ENCODE data around the gene RIMBP2.
"Not testable (repeated sequence)": the region's sequence is repeated elsewhere in the genome, so short reads cannot be mapped to it uniquely, and the experiment has no call there.

The RIMBP2 gene

DNA sequence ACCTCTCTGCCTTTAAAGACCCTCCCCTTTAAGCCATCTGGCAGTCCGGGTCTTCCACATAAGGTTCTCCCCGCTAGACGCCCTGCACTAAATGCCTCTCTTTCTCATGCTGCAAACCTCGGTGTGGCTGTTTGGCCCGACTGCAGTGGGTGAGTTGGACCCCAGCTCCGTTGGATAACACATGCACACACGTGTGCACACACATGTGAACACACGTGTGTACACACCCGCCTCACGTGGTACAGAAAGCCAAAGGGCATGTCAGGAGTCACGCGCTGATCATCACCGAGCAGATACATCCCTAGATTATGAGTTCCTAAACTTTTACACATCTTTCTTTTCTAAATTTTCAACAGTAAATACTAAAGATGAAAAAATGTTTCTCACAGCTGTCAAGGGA is 68.3 kb downstream of the RIMBP2 start:
- no peak for DNase-seq
- in situ Hi-C loops (cut with MboI; ENCODE audit: low pct_unique_long_range_greater_than_20kb, low sequenced_read_pairs): no loop called here

DNA sequence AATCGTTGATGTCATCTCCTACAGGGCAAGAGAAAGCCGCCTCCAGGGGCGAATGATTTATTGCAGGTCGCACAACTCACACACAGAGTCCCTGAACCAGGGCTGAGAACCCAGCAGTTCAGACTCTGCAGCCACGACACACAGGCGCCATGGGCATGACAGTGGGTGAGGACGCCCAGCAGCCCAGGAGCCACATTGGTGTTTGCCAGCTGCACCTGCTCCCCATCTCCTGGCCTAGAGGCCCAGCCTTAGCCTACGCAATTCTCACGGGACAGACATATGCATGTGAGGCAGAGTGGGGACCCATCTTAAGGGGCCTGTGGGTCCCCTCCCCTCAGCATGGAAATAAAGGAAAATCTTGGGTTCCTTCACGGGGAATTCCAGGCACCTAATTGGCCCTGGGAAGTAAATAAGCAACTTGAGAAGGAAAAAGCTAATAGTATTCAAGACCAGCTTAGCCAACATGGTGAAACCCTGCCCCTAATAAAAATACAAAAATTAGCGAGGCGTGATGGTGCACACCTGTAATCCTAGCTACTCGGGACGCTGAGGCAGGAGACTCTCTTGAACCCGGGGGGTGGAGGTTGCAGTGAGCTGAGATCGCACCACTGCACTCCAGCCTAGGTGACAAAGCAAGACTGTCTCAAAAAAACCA is 69.3 kb downstream of the RIMBP2 start:
- no peak for DNase-seq
- in situ Hi-C loops (cut with MboI; ENCODE audit: low pct_unique_long_range_greater_than_20kb, low sequenced_read_pairs): no loop called here

DNA sequence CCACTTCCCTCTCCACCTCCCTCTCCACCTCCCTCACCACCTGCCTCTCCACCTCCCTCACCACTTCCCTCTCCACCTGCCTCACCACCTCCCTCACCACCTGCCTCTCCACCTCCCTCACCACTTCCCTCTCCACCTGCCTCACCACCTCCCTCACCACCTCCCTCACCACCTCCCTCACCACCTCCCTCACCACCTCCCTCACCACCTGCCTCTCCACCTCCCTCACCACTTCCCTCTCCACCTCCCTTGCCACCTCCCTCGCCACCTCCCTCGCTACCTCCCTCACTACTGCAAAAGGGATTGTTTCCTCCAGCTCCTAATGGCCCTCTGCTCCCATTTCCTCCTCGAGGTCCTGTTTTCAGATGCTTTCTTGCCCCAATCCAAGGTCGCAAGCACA is 69.9 kb downstream of the RIMBP2 start:
- in situ Hi-C loops (cut with MboI; ENCODE audit: low pct_unique_long_range_greater_than_20kb, low sequenced_read_pairs); DNase-seq: not testable (repeated sequence)

DNA sequence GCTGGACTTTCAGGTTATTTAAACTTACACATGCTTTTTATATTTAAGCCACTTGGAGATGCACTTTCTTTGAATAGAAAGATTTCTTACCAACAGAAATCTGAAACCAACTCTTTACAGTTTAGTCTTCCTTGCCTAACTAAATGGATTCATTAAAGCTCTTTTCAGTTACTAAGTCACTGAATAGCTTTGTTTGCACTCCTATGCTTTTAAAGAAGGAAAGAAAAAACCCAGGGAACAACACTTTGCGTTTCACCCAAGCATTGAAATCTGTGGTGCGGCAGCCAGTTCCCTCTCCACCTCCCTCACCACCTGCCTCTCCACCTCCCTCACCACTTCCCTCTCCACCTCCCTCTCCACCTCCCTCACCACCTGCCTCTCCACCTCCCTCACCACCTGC is 70.3 kb downstream of the RIMBP2 start:
- in situ Hi-C loops (cut with MboI; ENCODE audit: low pct_unique_long_range_greater_than_20kb, low sequenced_read_pairs): no loop called here
- no peak for DNase-seq

- in situ Hi-C loops (cut with MboI; ENCODE audit: low pct_unique_long_range_greater_than_20kb, low sequenced_read_pairs): no loop called here
- DNase-seq: no peak
These were observed 71.5 kb downstream of the RIMBP2 start for GRCh38 chr12:130644566-130644965.

DNA sequence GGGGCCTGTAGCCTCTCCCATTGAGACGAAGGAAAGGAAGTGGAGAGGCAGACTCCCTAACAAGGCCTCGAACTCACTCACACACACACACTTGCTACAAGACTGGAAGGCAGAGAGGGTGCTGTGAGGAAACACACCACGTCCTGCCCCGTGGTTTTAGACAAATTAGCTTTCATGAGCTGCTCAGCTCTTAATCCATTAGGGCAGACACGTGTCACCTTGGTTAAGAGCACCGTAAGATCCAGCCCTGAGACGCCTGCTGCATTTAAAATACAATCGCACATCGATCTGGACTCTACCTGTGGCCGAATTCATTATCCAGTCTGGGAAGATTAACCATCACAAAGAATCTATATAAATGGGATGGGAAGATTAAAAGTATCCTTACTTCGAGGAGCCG is 72.0 kb downstream of the RIMBP2 start:
- in situ Hi-C loops (cut with MboI; ENCODE audit: low pct_unique_long_range_greater_than_20kb, low sequenced_read_pairs): no loop called here
- no peak for DNase-seq

DNA sequence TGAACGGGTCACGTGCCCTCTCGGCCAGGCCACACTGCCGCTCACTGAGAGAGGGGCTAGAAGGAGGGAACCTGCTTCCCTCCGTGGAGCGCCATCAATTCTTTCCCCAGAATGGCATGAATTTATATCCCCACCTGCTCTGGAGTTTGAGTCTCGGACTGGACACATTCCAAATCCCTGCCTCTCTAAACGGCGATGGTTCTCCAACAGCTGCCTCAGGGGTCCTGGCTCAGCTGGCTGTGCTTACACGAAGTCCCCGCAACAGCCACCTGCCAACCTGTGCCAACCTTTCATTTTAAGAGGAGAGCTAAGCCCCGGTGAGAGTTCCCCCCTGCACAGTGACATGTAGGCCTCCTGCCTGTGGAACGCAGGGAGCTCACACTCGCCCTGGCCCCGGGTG is 73.2 kb downstream of the RIMBP2 start:
- no peak for DNase-seq
- in situ Hi-C loops (cut with MboI; ENCODE audit: low pct_unique_long_range_greater_than_20kb, low sequenced_read_pairs): no loop called here

DNA sequence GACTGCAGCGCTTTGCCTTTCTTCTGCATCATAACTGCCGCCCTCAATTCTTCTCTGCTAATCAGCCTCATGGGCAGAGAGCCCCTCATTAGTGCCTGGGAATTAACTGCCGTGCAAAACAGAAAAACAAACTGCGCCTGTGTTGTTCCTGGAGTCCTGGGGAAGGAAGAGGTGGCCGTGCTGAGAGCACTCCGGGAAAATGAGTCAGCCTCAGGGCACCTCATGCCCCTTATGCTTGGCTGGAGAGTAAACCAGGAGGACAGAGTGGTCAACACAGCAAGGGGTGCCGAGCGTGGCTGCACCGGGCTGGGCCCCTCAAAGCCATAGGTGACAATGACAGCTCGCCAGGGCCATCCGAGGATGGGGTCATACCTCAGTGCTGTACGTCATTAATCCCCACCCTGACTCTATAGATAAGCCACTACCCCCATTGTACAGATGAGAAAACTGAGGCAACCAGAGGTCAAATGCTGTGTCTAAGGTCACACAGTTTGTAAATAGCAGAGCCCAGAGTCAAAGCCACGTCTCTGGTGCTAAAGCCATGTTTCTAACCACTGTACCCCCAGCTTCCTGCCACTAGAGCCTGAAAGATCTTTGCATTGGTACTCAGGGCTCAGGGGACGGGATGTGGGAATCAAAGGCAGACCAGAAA is 74.4 kb downstream of the RIMBP2 start:
- in situ Hi-C loops (cut with MboI; ENCODE audit: low pct_unique_long_range_greater_than_20kb, low sequenced_read_pairs): no loop called here
- no peak for DNase-seq

DNA sequence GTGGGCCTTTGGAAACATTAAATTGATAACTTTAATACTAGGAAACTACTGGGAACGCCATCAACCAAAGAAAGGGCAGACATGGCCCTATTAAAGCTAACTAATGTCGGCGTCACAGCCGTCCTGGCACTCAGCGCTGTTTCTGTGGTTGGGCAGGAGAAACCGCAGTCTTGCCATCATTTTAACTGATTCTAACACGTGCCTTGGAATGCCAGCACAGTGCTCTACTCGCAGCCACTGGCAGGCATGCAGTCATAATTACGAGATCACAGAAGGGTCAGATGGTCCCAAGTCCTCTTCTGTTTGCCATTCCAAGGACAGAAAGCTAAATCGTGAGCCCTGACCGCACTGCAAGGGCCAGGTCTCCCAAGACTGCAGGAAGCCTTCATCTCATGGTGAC is 75.2 kb downstream of the RIMBP2 start:
- in situ Hi-C loops (cut with MboI; ENCODE audit: low pct_unique_long_range_greater_than_20kb, low sequenced_read_pairs): no loop called here
- DNase-seq: no peak

DNA sequence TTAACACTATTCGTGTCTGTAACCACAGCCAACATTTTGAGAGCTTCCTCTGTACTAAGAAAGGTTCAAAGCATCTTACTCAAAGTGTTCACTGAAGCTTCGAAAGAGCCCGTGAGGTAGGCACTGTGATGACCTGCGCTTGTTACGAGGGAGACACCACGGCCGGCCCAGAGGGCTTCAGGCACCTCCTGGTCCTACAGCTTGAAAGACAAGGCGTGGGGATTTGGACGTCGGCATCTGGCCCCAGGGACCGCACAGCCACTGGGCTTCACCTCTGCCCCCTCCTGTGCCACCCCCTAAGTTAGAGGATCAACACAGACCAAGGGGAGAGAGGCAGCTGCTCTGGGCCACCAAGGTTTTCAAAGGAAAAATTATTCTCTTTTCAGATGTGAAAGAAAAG is 75.6 kb downstream of the RIMBP2 start:
- in situ Hi-C loops (cut with MboI; ENCODE audit: low pct_unique_long_range_greater_than_20kb, low sequenced_read_pairs): no loop called here
- no peak for DNase-seq

DNA sequence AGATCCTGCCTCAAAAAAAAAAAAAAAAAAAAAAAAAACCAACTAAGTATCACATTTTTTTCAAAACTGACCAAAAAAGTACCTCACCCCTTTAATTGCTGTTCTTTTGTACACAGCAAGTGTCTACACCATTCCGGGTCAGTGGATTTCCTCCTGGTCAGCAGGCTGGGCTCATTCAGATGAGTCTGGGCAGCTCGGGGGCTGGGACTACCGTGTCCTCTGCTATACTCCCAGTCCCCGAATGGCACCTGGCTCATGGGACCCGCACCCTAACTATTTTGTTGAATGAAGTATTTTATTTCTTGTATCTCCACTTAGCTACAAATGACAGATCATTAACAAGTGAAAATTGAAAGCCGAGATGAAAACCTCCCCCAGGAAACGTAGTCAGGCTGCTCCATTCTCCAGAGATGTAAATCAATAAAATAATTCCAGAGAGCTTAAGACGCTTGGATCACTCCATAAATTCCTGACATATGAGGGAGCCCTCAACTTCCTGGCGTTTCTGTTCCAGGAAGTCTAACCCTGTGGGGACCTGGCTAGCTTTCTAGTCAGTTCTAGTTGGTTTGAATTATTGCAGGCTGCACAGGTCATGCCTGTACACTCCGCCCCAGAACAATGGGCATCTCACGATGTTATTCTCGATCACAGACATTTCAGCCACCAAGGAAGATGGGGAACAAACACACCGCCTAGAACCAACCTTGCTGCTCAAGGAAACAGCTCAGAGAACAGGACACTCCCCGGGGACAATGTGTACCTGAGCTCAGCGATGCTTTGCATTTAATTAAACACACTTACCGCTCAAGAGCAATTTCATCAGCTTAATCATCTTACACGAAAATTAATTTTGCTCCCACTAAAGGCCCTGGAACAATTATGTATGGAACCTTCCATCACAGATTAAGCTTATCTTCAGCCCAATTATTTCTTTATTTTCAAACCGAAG is 76.3 kb downstream of the RIMBP2 start:
- in situ Hi-C loops (cut with MboI; ENCODE audit: low pct_unique_long_range_greater_than_20kb, low sequenced_read_pairs): no loop called here
- no peak for DNase-seq

- in situ Hi-C loops (cut with MboI; ENCODE audit: low pct_unique_long_range_greater_than_20kb, low sequenced_read_pairs): no loop called here
- no peak for DNase-seq
These were observed 79.7 kb downstream of the RIMBP2 start for GRCh38 chr12:130636370-130636769.

- no peak for DNase-seq
- in situ Hi-C loops (cut with MboI; ENCODE audit: low pct_unique_long_range_greater_than_20kb, low sequenced_read_pairs): no loop called here
These were observed 81.2 kb downstream of the RIMBP2 start for GRCh38 chr12:130634866-130635265.

DNA sequence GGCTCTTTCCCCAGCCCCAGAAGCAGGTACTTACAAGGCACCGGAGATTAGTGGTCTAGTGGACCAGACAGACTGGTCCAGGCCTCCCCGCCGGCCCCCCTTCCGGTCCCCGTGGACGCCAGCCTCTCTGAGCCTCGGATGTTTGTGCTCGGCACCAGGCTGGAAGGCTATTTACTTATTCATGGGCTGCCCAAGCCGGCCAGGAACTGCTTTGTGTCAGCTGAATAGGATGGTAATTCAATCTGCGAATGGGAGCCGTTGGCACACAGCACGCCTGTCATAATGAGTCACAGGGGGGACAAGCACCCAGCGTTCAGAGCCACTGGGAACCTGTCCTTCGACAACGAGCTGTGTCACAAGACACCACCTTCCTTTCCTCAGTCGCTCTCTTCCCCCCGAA is 82.3 kb downstream of the RIMBP2 start:
- DNase-seq: no peak
- in situ Hi-C loops (cut with MboI; ENCODE audit: low pct_unique_long_range_greater_than_20kb, low sequenced_read_pairs): no loop called here

- no peak for DNase-seq
- in situ Hi-C loops (cut with MboI; ENCODE audit: low pct_unique_long_range_greater_than_20kb, low sequenced_read_pairs): no loop called here
These were observed 83.5 kb downstream of the RIMBP2 start for GRCh38 chr12:130632642-130633041.

- DNase-seq: no peak
- in situ Hi-C loops (cut with MboI; ENCODE audit: low pct_unique_long_range_greater_than_20kb, low sequenced_read_pairs): no loop called here
These were observed 87.8 kb downstream of the RIMBP2 start for GRCh38 chr12:130628304-130628703.

- no peak for DNase-seq
- in situ Hi-C loops (cut with MboI; ENCODE audit: low pct_unique_long_range_greater_than_20kb, low sequenced_read_pairs): no loop called here
These were observed 88.9 kb downstream of the RIMBP2 start for GRCh38 chr12:130627175-130627574.

DNA sequence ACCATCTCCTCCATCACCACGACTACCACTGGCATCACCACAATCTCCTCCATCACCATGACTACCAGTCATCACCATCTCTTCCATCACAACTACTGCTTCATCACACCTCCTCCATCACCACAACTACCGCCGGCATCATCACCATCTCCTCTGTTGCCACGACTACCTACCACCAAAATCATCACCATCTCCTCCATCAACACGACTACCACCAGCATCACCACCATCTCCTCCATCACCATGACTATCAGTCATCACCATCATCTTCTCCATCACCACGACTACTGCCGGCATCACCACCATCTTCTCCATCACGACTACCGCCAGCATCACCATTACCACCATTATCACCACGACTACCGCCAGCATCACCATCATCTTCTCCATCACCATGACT is 89.5 kb downstream of the RIMBP2 start:
- in situ Hi-C loops (cut with MboI; ENCODE audit: low pct_unique_long_range_greater_than_20kb, low sequenced_read_pairs): no loop called here
- no peak for DNase-seq

- no peak for DNase-seq
- in situ Hi-C loops (cut with MboI; ENCODE audit: low pct_unique_long_range_greater_than_20kb, low sequenced_read_pairs): no loop called here
These were observed 90.9 kb downstream of the RIMBP2 start for GRCh38 chr12:130625201-130625600.

DNA sequence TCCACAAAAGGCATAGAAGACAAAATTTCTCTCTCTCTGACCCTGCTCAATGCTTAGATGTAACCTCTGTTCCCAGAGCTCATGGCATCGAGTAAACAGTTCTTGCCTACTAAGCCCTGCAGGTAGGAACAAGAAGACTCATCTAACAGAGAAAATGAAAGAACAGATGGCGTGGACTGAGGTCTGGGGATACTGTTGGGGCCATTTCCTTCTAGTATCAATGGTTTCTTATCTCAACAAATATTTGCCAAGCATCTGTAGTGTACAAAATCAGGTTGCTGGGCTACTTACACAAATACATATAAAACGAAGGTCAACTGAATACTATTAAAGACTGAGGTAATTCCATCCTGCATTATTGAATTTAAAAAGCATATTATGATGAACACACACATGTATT is 93.3 kb downstream of the RIMBP2 start:
- in situ Hi-C loops (cut with MboI; ENCODE audit: low pct_unique_long_range_greater_than_20kb, low sequenced_read_pairs): no loop called here
- DNase-seq: no peak
